Fibroblast of skin of back (primary cell): ENCODE measurements around the gene CFAP46.

ENCODE experiments used
- DNase-seq: peaks from one replicate; pipeline ENCODE4 v3.0.0-alpha.2; 2013

CFAP46 gene

GRCh38 chr10:132764108-132764507 lies 178.3 kb downstream of the CFAP46 start:
- no peak for DNase-seq

GRCh38 chr10:132763545-132763944 lies 178.8 kb downstream of the CFAP46 start:
- no peak for DNase-seq

GRCh38 chr10:132762267-132762666 lies 180.1 kb downstream of the CFAP46 start:
- no peak for DNase-seq

DNA sequence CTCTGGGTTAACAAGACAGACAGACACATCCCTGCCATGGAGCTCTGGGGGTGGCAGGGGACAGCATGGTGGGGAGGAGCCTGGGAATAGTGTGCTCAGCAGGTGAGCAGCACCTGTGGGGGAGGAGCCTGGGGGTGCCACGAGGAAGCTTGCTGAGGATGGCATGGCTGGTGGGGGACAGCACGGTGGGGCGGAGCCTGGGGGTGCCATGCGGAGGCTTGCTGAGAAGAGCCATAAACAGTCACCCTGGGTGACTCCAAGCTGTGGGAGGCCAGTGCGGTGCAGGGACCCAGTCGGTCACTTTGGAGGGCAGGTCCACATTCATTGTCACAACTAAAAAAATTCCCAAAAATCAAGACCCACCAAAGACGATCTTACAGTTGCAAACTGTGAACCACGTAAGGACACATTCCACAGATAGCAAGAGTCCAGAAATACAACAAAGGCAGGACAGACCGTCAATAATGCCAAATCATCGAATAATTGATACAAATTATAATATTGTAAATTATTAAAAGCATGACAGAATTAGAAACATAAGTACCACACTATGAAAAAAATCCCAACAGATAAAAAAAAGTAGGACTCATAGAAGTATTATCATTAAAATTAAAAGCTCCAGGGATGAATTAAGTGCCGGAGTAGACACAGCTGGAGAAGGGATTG lies 180.8 kb downstream of the CFAP46 start:
- DNase-seq: no peak

DNA sequence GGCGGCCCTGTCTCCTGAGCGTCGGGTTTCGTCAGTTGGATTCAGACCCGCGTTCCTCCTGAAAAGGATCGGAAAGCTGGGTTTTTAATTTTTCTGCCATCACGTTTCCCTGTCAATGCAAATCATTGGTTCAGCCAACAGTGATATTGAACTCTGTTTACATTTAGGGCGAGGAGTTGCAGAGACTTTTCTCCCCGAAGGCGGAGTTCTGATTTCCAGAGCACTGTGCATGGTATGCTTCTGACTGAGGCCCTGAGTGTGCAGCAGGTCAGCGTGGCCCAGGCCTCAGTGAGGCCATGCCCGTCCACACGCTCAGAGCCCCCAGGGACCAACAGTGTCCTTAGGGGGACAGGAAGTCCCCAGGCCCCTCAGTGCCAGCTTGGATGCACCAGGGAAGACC lies 183.5 kb downstream of the CFAP46 start:
- no peak for DNase-seq
